Measurements from ENCODE around the gene USP17L5.
"Not testable (repeated sequence)": the region's sequence is repeated elsewhere in the genome, so short reads cannot be mapped to it uniquely, and the experiment has no call there.

USP17L5 gene

DNA sequence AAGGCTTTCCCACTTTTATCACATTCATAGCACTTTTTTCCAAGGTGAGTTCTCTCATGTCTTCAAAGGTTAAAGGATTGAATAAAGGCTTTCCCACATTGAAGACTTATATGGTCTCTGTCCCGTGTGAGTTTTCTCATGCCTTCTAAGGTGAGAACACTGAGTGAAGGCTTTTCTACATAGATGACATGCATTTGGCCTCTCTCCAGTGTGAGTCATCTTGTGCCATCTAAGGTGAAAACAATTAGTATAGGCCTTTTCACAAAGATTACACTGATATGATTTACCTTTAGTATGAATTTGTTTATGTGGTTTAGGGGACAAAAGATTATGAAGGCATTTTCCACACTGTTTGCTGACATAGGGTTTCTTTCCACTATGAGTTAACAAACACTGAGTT lies 44.9 kb downstream of the USP17L5 start:
- no peak overlapping the region for H3K9ac ChIP-seq (ENCODE audit: low read length)
- H3K14ac ChIP-seq (ENCODE audit: low read length), result no peak overlapping the region

DNA sequence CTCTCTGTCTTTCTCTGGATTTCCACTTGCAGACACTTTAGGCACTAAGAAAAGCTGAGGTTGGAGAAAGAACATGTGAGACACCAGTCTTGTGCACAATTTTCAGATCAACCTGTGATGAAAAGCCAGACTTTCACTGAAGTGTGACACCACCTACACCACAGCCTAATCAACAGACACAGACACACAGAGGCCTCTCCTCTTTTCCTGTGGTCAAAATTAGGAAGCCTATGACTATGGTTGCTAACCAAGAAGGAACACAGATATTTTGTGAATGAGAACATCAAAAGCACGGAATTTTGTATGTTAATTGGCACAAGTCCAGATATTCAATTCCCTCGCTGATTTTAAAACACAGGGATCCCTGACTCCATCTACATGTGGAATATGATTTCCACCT lies 49.8 kb downstream of the USP17L5 start:
- H3K27ac ChIP-seq (ENCODE audit: low read depth, low read length); H3K79me1 ChIP-seq (ENCODE audit: low read length); H4K12ac ChIP-seq (ENCODE audit: low read depth, low read length); H3K36me3 ChIP-seq (ENCODE audit: control insufficient read depth in 1 of 2, insufficient read depth in 2 of 2, low read length in 2 of 2); H3K79me2 ChIP-seq (ENCODE audit: control insufficient read depth, insufficient read depth, low read length, poor library complexity); H4K91ac ChIP-seq (ENCODE audit: low read depth, low read length); H3K27me3 ChIP-seq (ENCODE audit: insufficient read depth, low read length); DNase-seq; H3K14ac ChIP-seq (ENCODE audit: low read length); H2BK5ac ChIP-seq (ENCODE audit: low read depth, low read length, poor library complexity); H3K4me1 ChIP-seq (ENCODE audit: control insufficient read depth in 1 of 2, insufficient read depth in 2 of 2, low read length in 2 of 2); H2BK12ac ChIP-seq (ENCODE audit: low read length); H2BK120ac ChIP-seq (ENCODE audit: insufficient read depth, low read length, poor library complexity); H2AFZ ChIP-seq (ENCODE audit: insufficient read depth, low read length, poor library complexity); H3K23ac ChIP-seq (ENCODE audit: low read length); H3K4ac ChIP-seq (ENCODE audit: low read depth, low read length); H3K9ac ChIP-seq (ENCODE audit: low read length); H3K18ac ChIP-seq (ENCODE audit: low read length); H3K4me3 ChIP-seq (ENCODE audit: low read depth, low read length); H4K8ac ChIP-seq (ENCODE audit: low read depth, low read length); H3K4me2 ChIP-seq (ENCODE audit: low read length); H2AK5ac ChIP-seq (ENCODE audit: low read length); H3K9me3 ChIP-seq (ENCODE audit: insufficient read depth, low read depth, low read length): not testable (repeated sequence)
- WGBS (ENCODE audit: extremely low coverage, insufficient coverage, insufficient read length), result no CpG with 5 or more reads among the region's 2 CpGs

More for the DNA sequence above, 44.9 kb downstream of the USP17L5 start:
- Histone ChIP-seq H4K91ac (ENCODE audit: low read depth, low read length) (no peak overlapping the region), H4K8ac (ENCODE audit: low read depth, low read length) (no peak overlapping the region), H3K18ac (ENCODE audit: low read length) (no peak overlapping the region), H3K4ac (ENCODE audit: low read depth, low read length) (no peak overlapping the region), H3K23ac (ENCODE audit: low read length) (no peak overlapping the region), H3K79me1 (ENCODE audit: low read length) (no peaks in the 10 kb centered on the region), H3K4me3 (ENCODE audit: low read depth, low read length) (no peak overlapping the region), H2BK5ac (ENCODE audit: low read depth, low read length, poor library complexity) (no peak overlapping the region), H3K27me3 (ENCODE audit: insufficient read depth, low read length) (no peaks in the 10 kb centered on the region), H3K4me1 (ENCODE audit: control insufficient read depth in 1 of 2, insufficient read depth in 2 of 2, low read length in 2 of 2) (no peaks in the 10 kb centered on the region), H2BK12ac (ENCODE audit: low read length) (no peak overlapping the region), H3K9me3 (ENCODE audit: insufficient read depth, low read depth, low read length) (no peaks in the 10 kb centered on the region), H4K12ac (ENCODE audit: low read depth, low read length) (no peak overlapping the region), H3K27ac (ENCODE audit: low read depth, low read length) (no peak overlapping the region), H2BK120ac (ENCODE audit: insufficient read depth, low read length, poor library complexity) (no peak overlapping the region), H3K79me2 (ENCODE audit: control insufficient read depth, insufficient read depth, low read length, poor library complexity) (no peaks in the 10 kb centered on the region), H3K4me2 (ENCODE audit: low read length) (no peak overlapping the region), H2AK5ac (ENCODE audit: low read length) (no peak overlapping the region), H3K36me3 (ENCODE audit: control insufficient read depth in 1 of 2, insufficient read depth in 2 of 2, low read length in 2 of 2) (no peaks in the 10 kb centered on the region), H2AFZ (ENCODE audit: insufficient read depth, low read length, poor library complexity) (no peak overlapping the region)
- no CpG with 5 or more reads among the region's 1 CpG for WGBS (ENCODE audit: extremely low coverage, insufficient coverage, insufficient read length)
- peak; percentile 27 to 67 for DNase-seq
